ENCODE results near the gene RALGAPB.
"Not testable (repeated sequence)": the region's sequence is repeated elsewhere in the genome, so short reads cannot be mapped to it uniquely, and the experiment has no call there.

Gene RALGAPB

DNA sequence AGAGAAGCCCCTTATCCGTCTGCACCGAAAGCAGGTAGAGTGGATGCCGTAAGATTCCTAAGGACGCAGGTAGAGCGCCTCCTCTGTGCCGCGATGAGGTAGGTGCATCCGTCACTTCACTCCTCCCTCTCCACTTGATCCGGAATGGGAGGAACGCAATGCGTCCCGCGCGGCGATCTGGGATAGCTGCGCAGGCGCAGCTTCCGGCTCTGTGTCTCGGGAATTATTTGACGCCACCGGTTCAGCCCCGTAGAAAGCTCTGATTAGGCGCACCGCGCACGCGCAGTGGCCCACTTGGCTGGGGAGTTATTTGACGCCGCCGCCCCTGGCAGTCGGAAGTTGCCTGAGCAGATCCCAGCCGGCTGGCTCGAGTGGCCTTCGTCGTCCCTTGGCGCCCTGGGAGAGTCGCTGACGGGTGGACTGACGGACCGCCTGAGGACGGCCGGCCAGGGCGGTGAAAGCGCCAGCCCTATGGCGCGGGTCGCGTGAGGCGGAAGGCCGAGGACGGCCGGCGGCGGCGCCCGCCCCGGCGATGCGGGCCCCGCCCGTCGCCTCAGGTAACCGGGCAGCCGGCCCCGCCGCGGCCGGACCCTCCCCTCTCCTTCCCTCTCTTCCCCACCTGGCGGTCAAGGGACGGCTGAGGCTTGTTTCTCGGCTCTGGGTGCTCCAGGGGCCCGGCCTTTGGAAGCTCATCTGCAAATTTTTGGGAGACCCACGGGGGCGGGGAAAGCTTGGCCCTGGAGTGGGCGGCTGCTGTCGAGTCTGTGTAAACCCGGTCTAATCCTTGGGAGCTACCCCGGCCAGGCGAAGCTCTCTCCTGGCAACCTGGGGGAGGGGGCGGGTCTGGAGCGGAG, at the start of gene RALGAPB:
Gene RALGAPB (plus strand): TSS at position 331 of the 854 bp plus-strand sequence. CDS start 15,590 bp downstream, outside the sequence.
- H3K4me1 ChIP-seq (ENCODE audit: control insufficient read depth, low read depth, low read length) = peaks cover 7% of the 10 kb centered on the region
- no peaks in the 10 kb centered on the region for H3K9me3 ChIP-seq (ENCODE audit: control insufficient read depth, low read depth, low read length)
- H3K9ac ChIP-seq (ENCODE audit: low read length) = peak within 1 kb of the TSS; percentile 60
- H3K27me3 ChIP-seq (ENCODE audit: control insufficient read depth, insufficient read depth, low read length) = no peaks in the 10 kb centered on the region
- no peaks in the 10 kb centered on the region for H3K36me3 ChIP-seq (ENCODE audit: control insufficient read depth, low read depth, low read length)
- peak within 1 kb of the TSS; percentile 48 for H3K27ac ChIP-seq (ENCODE audit: low read length)
- H3K4me3 ChIP-seq (ENCODE audit: low read length) = peak within 1 kb of the TSS; percentile 83

DNA sequence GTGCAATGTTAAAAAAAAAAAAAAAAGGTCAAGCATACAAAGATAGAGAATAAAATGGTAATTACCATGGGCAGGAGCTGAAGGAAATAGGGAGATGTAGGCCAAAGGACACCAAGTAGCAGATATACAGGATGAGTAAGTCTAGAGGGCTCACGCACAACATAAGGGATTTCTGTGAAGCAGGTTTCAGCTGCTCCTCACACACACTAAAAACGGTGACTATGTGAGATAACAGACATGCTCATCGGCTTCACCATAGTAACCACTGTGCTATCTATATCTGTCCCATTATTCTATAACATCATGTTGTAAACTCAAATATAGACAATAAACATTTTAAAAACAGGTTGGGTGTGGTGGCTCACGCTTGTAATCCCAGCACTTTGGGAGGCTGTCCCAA, 49.1 kb upstream of the RALGAPB start:
- Histone ChIP-seq H3K36me3 (ENCODE audit: control insufficient read depth, low read depth, low read length) (peaks cover 99% of the 10 kb centered on the region), H3K4me3 (ENCODE audit: low read length) (no peak overlapping the region), H3K27ac (ENCODE audit: low read length) (no peak overlapping the region), H3K9me3 (ENCODE audit: control insufficient read depth, low read depth, low read length) (no peaks in the 10 kb centered on the region), H3K27me3 (ENCODE audit: control insufficient read depth, insufficient read depth, low read length) (no peaks in the 10 kb centered on the region), H3K9ac (ENCODE audit: low read length) (no peak overlapping the region), H3K4me1 (ENCODE audit: control insufficient read depth, low read depth, low read length) (no peaks in the 10 kb centered on the region)

DNA sequence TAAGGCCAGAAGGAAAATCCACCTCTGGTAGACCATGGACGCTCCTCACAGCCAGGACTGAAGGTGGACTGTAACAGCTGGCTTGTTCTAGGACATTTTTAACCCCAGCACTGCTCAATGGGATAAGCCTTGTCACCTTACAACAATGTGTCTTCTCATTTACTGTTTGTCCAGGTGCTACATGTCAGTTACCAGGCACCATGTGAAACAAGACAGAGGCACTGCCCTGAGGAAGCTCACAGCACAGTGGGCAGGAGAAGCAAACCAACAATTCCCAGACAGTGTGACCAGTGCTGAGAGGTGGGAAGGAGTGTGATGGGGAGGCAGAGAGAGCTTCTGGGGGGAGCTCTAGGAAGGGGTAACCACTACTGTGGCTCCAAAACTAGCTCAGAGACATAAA, 48.2 kb upstream of the RALGAPB start:
- H3K9me3 ChIP-seq (ENCODE audit: control insufficient read depth, low read depth, low read length) = no peaks in the 10 kb centered on the region
- H3K27me3 ChIP-seq (ENCODE audit: control insufficient read depth, insufficient read depth, low read length) = no peaks in the 10 kb centered on the region
- no peak overlapping the region for H3K4me3 ChIP-seq (ENCODE audit: low read length)
- no peak overlapping the region for H3K9ac ChIP-seq (ENCODE audit: low read length)
- H3K4me1 ChIP-seq (ENCODE audit: control insufficient read depth, low read depth, low read length) = no peaks in the 10 kb centered on the region
- H3K27ac ChIP-seq (ENCODE audit: low read length) = no peak overlapping the region
- peaks cover 99% of the 10 kb centered on the region for H3K36me3 ChIP-seq (ENCODE audit: control insufficient read depth, low read depth, low read length)

DNA sequence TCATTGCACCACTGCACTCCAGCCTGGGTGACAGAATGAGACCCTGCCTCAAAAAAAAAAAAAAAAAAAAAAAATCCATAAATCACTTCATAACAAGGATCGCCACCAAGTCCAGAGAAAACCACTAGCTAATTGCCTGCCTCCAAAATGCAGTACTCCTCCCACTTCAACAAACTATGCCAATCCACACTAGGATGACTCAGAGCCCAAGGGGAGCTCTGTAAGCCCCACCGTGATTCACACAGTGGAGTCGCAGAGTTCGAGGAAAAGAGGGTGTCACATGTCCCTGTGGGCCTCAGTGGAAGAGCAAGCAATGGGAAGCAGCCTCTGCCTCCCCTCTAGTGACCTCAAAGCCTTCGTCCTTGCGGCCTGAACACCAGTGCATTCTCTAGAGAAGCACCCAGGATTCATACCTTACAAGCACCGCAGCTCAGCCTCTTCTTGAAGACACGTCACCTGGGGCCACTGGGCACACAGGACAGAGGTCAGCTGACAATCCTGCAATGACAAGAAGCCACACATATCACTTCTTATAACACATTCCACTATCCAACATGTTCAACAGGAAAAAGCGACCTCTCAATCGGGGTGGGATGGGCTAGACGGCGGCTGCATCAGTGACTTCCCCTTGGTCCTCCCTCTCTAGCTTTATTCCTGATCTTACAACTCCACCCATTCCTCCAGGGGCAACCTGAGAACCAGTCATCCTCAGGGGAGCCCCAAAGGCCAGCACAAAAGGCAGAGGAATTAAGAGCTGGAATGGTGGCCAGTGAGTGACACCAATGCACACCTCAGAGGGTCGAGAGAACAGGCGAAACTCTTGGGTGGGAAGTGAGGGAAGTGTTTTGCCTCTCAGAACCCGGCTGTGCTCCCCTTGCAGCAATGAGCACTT, 46.4 kb upstream of the RALGAPB start:
- Histone ChIP-seq H3K9me3 (ENCODE audit: control insufficient read depth, low read depth, low read length) (no peaks in the 10 kb centered on the region), H3K4me3 (ENCODE audit: low read length) (no peak overlapping the region), H3K9ac (ENCODE audit: low read length) (no peak overlapping the region), H3K36me3 (ENCODE audit: control insufficient read depth, low read depth, low read length) (peaks cover 95% of the 10 kb centered on the region), H3K4me1 (ENCODE audit: control insufficient read depth, low read depth, low read length) (no peaks in the 10 kb centered on the region), H3K27me3 (ENCODE audit: control insufficient read depth, insufficient read depth, low read length) (no peaks in the 10 kb centered on the region), H3K27ac (ENCODE audit: low read length) (no peak overlapping the region)

DNA sequence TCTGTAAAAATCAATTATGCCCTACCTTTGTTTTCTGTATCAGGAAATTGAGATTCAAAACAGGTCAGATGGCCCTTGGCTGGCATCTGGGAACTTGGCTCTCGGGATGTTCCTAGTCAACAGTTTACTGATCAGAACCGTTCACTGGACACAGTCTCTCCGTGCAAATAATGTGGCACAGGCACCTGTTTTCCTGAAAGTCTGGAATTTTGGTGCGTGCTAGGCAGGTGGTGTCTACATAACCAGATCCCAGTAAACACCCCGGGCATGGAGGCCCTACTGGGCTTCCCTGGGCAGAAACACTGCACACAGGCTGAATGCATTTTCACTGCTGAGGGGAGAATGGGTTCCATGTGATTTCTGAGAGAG, 45.0 kb upstream of the RALGAPB start:
- Histone ChIP-seq H3K36me3 (ENCODE audit: control insufficient read depth, low read depth, low read length) (peaks cover 95% of the 10 kb centered on the region), H3K27me3 (ENCODE audit: control insufficient read depth, insufficient read depth, low read length) (no peaks in the 10 kb centered on the region), H3K9me3 (ENCODE audit: control insufficient read depth, low read depth, low read length) (no peaks in the 10 kb centered on the region), H3K4me3 (ENCODE audit: low read length) (no peak overlapping the region), H3K9ac (ENCODE audit: low read length) (no peak overlapping the region), H3K27ac (ENCODE audit: low read length) (no peak overlapping the region), H3K4me1 (ENCODE audit: control insufficient read depth, low read depth, low read length) (no peaks in the 10 kb centered on the region)

DNA sequence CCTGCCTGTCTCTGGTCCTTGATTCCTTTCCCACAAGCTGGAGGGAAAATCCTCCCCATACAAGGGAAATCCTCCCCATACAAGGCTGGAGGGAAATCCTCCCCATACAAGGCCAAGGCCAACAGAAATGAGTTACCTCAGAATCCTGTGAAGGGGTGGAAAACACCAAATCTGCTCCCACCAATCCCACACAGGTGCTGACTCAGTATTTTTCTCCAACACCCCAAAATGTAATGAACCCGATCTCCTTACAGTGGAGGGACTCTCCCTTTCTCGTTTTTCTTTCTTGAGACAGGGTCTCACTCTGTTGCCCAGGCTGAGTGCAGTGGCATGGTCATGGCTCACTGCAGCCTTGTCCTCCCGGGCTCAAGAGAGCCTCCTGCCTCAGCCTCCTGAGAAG, 43.8 kb upstream of the RALGAPB start:
- H3K9ac ChIP-seq (ENCODE audit: low read length) = no peak overlapping the region
- no peaks in the 10 kb centered on the region for H3K27me3 ChIP-seq (ENCODE audit: control insufficient read depth, insufficient read depth, low read length)
- H3K4me1 ChIP-seq (ENCODE audit: control insufficient read depth, low read depth, low read length) = no peaks in the 10 kb centered on the region
- H3K27ac ChIP-seq (ENCODE audit: low read length) = no peak overlapping the region
- no peak overlapping the region for H3K4me3 ChIP-seq (ENCODE audit: low read length)
- no peaks in the 10 kb centered on the region for H3K9me3 ChIP-seq (ENCODE audit: control insufficient read depth, low read depth, low read length)
- H3K36me3 ChIP-seq (ENCODE audit: control insufficient read depth, low read depth, low read length) = peaks cover 96% of the 10 kb centered on the region

DNA sequence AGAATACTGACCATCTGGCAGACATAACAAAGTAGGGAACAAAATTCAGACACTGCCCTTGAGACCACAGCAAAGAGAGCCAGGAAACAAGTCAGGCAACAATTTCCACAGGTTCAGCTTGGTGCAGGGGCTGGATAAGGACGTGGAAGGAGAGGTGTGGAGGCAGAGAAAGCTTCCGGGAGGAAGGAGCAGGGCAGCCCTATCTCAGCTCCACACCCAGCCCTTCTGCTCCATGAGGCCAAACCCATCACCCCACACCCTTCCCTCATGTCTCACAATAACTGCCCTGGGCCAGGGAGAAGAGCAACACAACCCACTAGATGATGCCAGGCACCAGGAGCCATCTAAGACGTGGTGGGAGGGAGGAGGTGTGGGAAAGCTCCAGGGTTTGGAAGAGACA, 43.3 kb upstream of the RALGAPB start:
- Histone ChIP-seq H3K27me3 (ENCODE audit: control insufficient read depth, insufficient read depth, low read length) (no peaks in the 10 kb centered on the region), H3K9me3 (ENCODE audit: control insufficient read depth, low read depth, low read length) (no peaks in the 10 kb centered on the region), H3K9ac (ENCODE audit: low read length) (no peak overlapping the region), H3K4me1 (ENCODE audit: control insufficient read depth, low read depth, low read length) (no peaks in the 10 kb centered on the region), H3K4me3 (ENCODE audit: low read length) (no peak overlapping the region), H3K36me3 (ENCODE audit: control insufficient read depth, low read depth, low read length) (peaks cover 95% of the 10 kb centered on the region), H3K27ac (ENCODE audit: low read length) (no peak overlapping the region)

DNA sequence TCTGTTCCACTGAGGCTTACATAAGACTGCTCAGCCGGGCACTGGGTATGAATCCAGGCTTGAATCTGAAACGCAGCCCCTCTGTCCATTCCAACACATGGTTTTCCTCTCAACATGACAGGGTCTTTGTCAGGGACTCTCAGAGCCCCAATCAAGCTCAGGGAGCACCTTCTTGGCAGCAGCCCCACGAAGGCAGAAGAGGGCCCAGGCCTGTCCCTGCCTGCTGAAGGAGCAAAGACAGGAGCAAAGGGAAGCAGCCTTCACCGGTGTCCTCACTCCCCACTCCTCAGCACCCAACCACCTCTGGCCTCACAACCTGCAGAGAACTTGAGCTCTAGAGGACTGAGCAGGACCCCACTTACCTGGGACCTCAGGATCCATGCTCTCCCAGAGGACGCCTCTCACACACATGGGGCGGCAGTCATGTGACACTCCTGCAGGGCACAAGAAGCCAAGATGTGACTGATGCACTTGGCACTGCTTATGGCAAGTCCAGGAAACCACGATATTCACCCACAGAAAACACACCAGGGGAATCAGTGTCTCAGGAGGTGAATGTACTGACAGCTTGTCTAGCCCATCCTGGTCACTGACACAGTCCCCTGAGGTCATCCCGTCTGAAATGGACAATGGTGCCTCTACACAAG, 41.8 kb upstream of the RALGAPB start:
- no peak overlapping the region for H3K9ac ChIP-seq (ENCODE audit: low read length)
- H3K36me3 ChIP-seq (ENCODE audit: control insufficient read depth, low read depth, low read length) = peaks cover 80% of the 10 kb centered on the region
- no peaks in the 10 kb centered on the region for H3K27me3 ChIP-seq (ENCODE audit: control insufficient read depth, insufficient read depth, low read length)
- H3K9me3 ChIP-seq (ENCODE audit: control insufficient read depth, low read depth, low read length) = no peaks in the 10 kb centered on the region
- H3K4me3 ChIP-seq (ENCODE audit: low read length) = no peak overlapping the region
- H3K4me1 ChIP-seq (ENCODE audit: control insufficient read depth, low read depth, low read length) = no peaks in the 10 kb centered on the region
- H3K27ac ChIP-seq (ENCODE audit: low read length) = no peak overlapping the region

DNA sequence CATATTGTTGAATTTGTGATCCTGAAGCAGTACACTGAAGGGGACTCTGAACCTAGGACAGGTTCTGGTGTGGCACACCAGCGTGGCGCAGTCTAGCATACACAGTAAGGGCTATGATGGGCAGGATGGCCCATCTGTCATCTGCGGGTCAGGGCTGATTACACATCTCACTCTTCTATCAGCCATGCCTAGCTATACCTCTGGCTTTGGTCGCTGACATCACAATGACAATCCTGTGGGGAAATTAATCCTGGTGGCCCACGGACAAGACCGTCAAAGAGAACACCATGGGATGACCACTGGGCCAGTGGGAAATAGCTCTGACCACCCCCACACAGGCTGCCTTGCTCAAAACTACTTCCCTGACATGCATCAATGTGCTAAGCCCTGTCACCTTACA, 40.4 kb upstream of the RALGAPB start:
- Histone ChIP-seq H3K4me3 (ENCODE audit: low read length) (no peak overlapping the region), H3K36me3 (ENCODE audit: control insufficient read depth, low read depth, low read length) (peaks cover 65% of the 10 kb centered on the region), H3K9me3 (ENCODE audit: control insufficient read depth, low read depth, low read length) (no peaks in the 10 kb centered on the region), H3K27ac (ENCODE audit: low read length) (no peak overlapping the region), H3K27me3 (ENCODE audit: control insufficient read depth, insufficient read depth, low read length) (no peaks in the 10 kb centered on the region), H3K4me1 (ENCODE audit: control insufficient read depth, low read depth, low read length) (no peaks in the 10 kb centered on the region), H3K9ac (ENCODE audit: low read length) (no peak overlapping the region)

DNA sequence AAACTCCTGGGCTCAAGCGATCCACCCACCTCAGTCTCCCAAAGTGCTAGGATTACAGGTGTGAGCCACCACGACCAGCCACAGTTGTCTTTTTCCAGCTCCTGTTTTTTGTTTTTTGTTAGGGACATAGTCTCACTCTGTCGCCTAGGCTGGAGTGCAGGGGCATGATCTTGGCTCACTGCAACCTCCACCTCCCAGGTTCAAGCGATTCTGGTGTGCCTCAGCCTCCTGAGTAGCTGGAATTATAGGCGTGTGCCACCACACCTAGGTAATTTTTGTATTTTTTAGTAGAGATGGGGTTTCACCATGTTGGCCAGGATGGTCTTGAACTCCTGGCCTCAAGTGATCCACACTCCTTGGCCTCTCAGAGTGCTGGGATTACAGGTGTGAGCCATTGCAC, 39.8 kb upstream of the RALGAPB start:
- peak overlapping the region; percentile 77 for H3K4me3 ChIP-seq (ENCODE audit: low read length)
- H3K9ac ChIP-seq (ENCODE audit: low read length) = not testable (repeated sequence)

DNA sequence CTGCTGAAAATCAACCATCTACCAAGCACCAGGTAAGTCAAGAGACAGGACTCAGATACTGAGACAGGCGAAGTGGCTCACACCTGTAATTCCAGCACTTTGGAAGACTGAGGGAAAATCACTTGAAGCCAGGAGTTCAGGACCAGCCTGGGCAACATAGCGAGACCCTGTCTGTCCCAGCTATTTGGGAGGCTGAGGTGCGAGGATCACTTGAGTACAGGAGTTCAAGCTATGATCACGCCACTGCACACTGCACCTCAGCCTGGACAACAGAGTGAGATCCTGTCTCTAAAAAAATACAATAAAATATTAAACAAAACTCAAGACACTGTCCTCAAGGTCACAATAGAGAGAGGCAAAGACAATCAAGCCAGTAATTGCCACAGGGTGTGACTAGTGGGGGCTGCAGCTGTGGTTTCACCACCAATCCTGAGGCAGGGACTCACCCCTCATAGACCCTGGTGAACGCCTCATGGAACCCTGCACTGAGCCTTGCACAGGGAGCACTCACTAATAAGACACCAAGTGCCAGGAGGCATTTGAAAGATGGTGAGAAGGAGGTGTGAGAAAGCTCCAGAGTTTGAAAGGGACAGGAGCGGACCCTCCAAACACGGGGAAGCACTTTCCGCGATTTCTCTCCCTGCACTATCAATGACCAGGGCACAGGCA, 39.2 kb upstream of the RALGAPB start:
- Histone ChIP-seq H3K4me3 (ENCODE audit: low read length) (peak overlapping the region; percentile 77), H3K27me3 (ENCODE audit: control insufficient read depth, insufficient read depth, low read length) (no peaks in the 10 kb centered on the region), H3K36me3 (ENCODE audit: control insufficient read depth, low read depth, low read length) (peaks cover 53% of the 10 kb centered on the region), H3K27ac (ENCODE audit: low read length) (no peak overlapping the region), H3K9ac (ENCODE audit: low read length) (peak overlapping the region; percentile 92), H3K4me1 (ENCODE audit: control insufficient read depth, low read depth, low read length) (no peaks in the 10 kb centered on the region), H3K9me3 (ENCODE audit: control insufficient read depth, low read depth, low read length) (no peaks in the 10 kb centered on the region)

More for the DNA sequence above, 39.8 kb upstream of the RALGAPB start:
- not testable (repeated sequence) for H3K9me3 ChIP-seq (ENCODE audit: control insufficient read depth, low read depth, low read length); H3K27ac ChIP-seq (ENCODE audit: low read length); H3K4me1 ChIP-seq (ENCODE audit: control insufficient read depth, low read depth, low read length); H3K27me3 ChIP-seq (ENCODE audit: control insufficient read depth, insufficient read depth, low read length)
- peaks cover 59% of the 10 kb centered on the region for H3K36me3 ChIP-seq (ENCODE audit: control insufficient read depth, low read depth, low read length)

All from iPS-18a (cell line).